GM19463 (cell line): ENCODE data around the gene P2RX3.
A peak's percentile ranks its signal among the peaks of the same experiment; 100 is the strongest.

Experiments used
- ATAC-seq: cut with Tn5 transposase; IDR thresholded peaks from one replicate; pipeline ENCODE4 v1.9.1; 2021; ENCODE audit warnings: mild to moderate bottlenecking, moderate library complexity; ENCODE audit not compliant: unreplicated experiment

The P2RX3 gene

GRCh38 chr11:57309106-57310059 is 28.8 kb upstream of the P2RX3 start:
- ATAC-seq: no peak

GRCh38 chr11:57310091-57310490 is 28.1 kb upstream of the P2RX3 start:
- no peak for ATAC-seq

GRCh38 chr11:57310630-57311086 is 27.5 kb upstream of the P2RX3 start:
- ATAC-seq: no peak

GRCh38 chr11:57311109-57311936 is 26.8 kb upstream of the P2RX3 start:
- peak; percentile 98 for ATAC-seq

- ATAC-seq: no peak
Measured at GRCh38 chr11:57312511-57313021, 25.6 kb upstream of the P2RX3 start.

- ATAC-seq: no peak
Measured at GRCh38 chr11:57313071-57313787, 24.9 kb upstream of the P2RX3 start.

GRCh38 chr11:57313788-57314135 is 24.4 kb upstream of the P2RX3 start:
- ATAC-seq: no peak

GRCh38 chr11:57314221-57314973 is 23.8 kb upstream of the P2RX3 start:
- no peak for ATAC-seq

GRCh38 chr11:57315491-57315890 is 22.7 kb upstream of the P2RX3 start:
- no peak for ATAC-seq

GRCh38 chr11:57316017-57316416 is 22.1 kb upstream of the P2RX3 start:
- no peak for ATAC-seq

- ATAC-seq: no peak
Measured at GRCh38 chr11:57318178-57318577, 20.0 kb upstream of the P2RX3 start.

- no peak for ATAC-seq
Measured at GRCh38 chr11:57320067-57320718, 18.0 kb upstream of the P2RX3 start.

GRCh38 chr11:57320719-57321387 is 17.3 kb upstream of the P2RX3 start:
- ATAC-seq: no peak

- ATAC-seq: no peak
Measured at GRCh38 chr11:57321388-57322255, 16.5 kb upstream of the P2RX3 start.

GRCh38 chr11:57322256-57323166 is 15.6 kb upstream of the P2RX3 start:
- no peak for ATAC-seq

- ATAC-seq: no peak
Measured at GRCh38 chr11:57323167-57323854, 14.8 kb upstream of the P2RX3 start.

- ATAC-seq: no peak
Measured at GRCh38 chr11:57323855-57324153, 14.3 kb upstream of the P2RX3 start.
